ENCODE results near the gene EPS8L1. TPM values are rescaled to one million over a fixed set of nuclear protein-coding genes. Genes with fewer than 3 reads are reported as not detected.
A peak's percentile ranks its signal among the peaks of the same experiment; 100 is the strongest.
"Not testable (repeated sequence)": the region's sequence is repeated elsewhere in the genome, so short reads cannot be mapped to it uniquely, and the experiment has no call there.

Gene EPS8L1
- total RNA-seq, 6 donors from 2014 or later, result 30.2 to 55.7 (median 43.3) TPM

GRCh38 chr19:55103190-55103589, 27.5 kb downstream of the EPS8L1 start:
- H3K9me3 ChIP-seq, result peaks cover 0 to 4% (median 0%) of the 10 kb centered on the region in 4 donors
- no peak overlapping the region for H3K27ac ChIP-seq
- ATAC-seq (ENCODE audit: low FRiP score in 2 of 2), result no peak
- peaks cover 0 to 9% (median 0%) of the 10 kb centered on the region in 4 donors for H3K4me1 ChIP-seq
- DNase-seq, result peak in 1 of 2 donors; percentile 58
- no peak for TF ChIP-seq EP300 (IDR thresholded peaks at IDR 0.05)
- no peak for TF ChIP-seq CTCF (IDR thresholded peaks at IDR 0.05)
- TF ChIP-seq POLR2AphosphoS5 (IDR thresholded peaks at IDR 0.05), result no peak
- TF ChIP-seq POLR2A (IDR thresholded peaks at IDR 0.05), result no peak
- H3K27me3 ChIP-seq, result no peaks in the 10 kb centered on the region
- H3K4me3 ChIP-seq, result no peak overlapping the region
- peaks cover 6 to 63% (median 48%) of the 10 kb centered on the region in 4 donors for H3K36me3 ChIP-seq
- 96 to 99% methylated on average over 8 to 9 of the region's 9 CpGs for WGBS, 2 donors

GRCh38 chr19:55105237-55105636, 29.6 kb downstream of the EPS8L1 start:
- ATAC-seq (ENCODE audit: low FRiP score in 2 of 2), result no peak
- peaks cover 0 to 4% (median 0%) of the 10 kb centered on the region in 4 donors for H3K9me3 ChIP-seq
- WGBS, 2 donors, result 80 to 92% methylated on average over 2 of the region's 2 CpGs
- TF ChIP-seq EP300 (IDR thresholded peaks at IDR 0.05) (no peak), CTCF (IDR thresholded peaks at IDR 0.05) (no peak), POLR2AphosphoS5 (IDR thresholded peaks at IDR 0.05) (no peak)
- no peak overlapping the region for H3K4me3 ChIP-seq
- H3K27me3 ChIP-seq, result no peaks in the 10 kb centered on the region
- H3K4me1 ChIP-seq, result no peaks in the 10 kb centered on the region
- no peak overlapping the region for H3K27ac ChIP-seq
- no peak for DNase-seq
- peaks cover 3 to 63% (median 38%) of the 10 kb centered on the region in 4 donors for H3K36me3 ChIP-seq

GRCh38 chr19:55106591-55106990, 30.9 kb downstream of the EPS8L1 start:
- peaks cover 3 to 59% (median 28%) of the 10 kb centered on the region in 4 donors for H3K36me3 ChIP-seq
- WGBS, 2 donors, result 88 to 92% methylated on average over 4 to 6 of the region's 6 CpGs
- ATAC-seq (ENCODE audit: low FRiP score in 2 of 2), result no peak

GRCh38 chr19:55107252-55107651, 31.6 kb downstream of the EPS8L1 start:
- H3K36me3 ChIP-seq, result peaks cover 3 to 59% (median 28%) of the 10 kb centered on the region in 4 donors
- ATAC-seq (ENCODE audit: low FRiP score in 2 of 2); H3K4me1 ChIP-seq; H3K27ac ChIP-seq; H3K27me3 ChIP-seq; H3K4me3 ChIP-seq; DNase-seq; H3K9me3 ChIP-seq: not testable (repeated sequence)
- WGBS, 2 donors, result 94 to 98% methylated on average over 3 of the region's 3 CpGs

More at GRCh38 chr19:55106591-55106990, 30.9 kb downstream of the EPS8L1 start:
- TF ChIP-seq CTCF (IDR thresholded peaks at IDR 0.05) (no peak), EP300 (IDR thresholded peaks at IDR 0.05) (no peak), POLR2A (IDR thresholded peaks at IDR 0.05) (no peak), POLR2AphosphoS5 (IDR thresholded peaks at IDR 0.05) (no peak)
- DNase-seq, result no peak
- no peaks in the 10 kb centered on the region for H3K4me1 ChIP-seq
- H3K4me3 ChIP-seq, result no peak overlapping the region
- no peaks in the 10 kb centered on the region for H3K27me3 ChIP-seq
- H3K9me3 ChIP-seq, result peaks cover 0 to 4% (median 0%) of the 10 kb centered on the region in 4 donors
- no peak overlapping the region for H3K27ac ChIP-seq

- 91 to 94% methylated on average over 13 to 20 of the region's 20 CpGs for WGBS, 2 donors
- TF ChIP-seq POLR2AphosphoS5 (IDR thresholded peaks at IDR 0.05) (no peak), EP300 (IDR thresholded peaks at IDR 0.05) (no peak), CTCF (IDR thresholded peaks at IDR 0.05) (no peak)
- DNase-seq, result peak in 1 of 2 donors; percentile 56
- ATAC-seq (ENCODE audit: low FRiP score in 2 of 2), result no peak
- Histone ChIP-seq H3K27ac (no peak overlapping the region), H3K36me3 (peaks cover 0 to 50% (median 18%) of the 10 kb centered on the region in 4 donors), H3K9me3 (no peaks in the 10 kb centered on the region), H3K4me1 (peaks cover 16 to 25% (median 20%) of the 10 kb centered on the region in 4 donors), H3K27me3 (no peaks in the 10 kb centered on the region), H3K4me3 (no peak overlapping the region)
Measured at GRCh38 chr19:55109527-55110291, 34.0 kb downstream of the EPS8L1 start.
